HepG2 (cell line): ENCODE data around the gene MRPL10. TPM values are rescaled to one million over a fixed set of nuclear protein-coding genes. Genes with fewer than 3 reads are reported as not detected.
A peak's percentile ranks its signal among the peaks of the same experiment; 100 is the strongest.

Experiments
- HOXA3 ChIP-seq: sonication (generic); formaldehyde crosslinking; IDR thresholded peaks from 2 replicates; pipeline ENCODE4 v1.5.0; 2020; ENCODE audit warnings: missing genetic modification reagents
- IKZF4 ChIP-seq: sonication (generic); formaldehyde crosslinking; IDR thresholded peaks from 2 replicates; pipeline ENCODE4 v1.5.1; 2020; ENCODE audit warnings: borderline replicate concordance, mild to moderate bottlenecking, low read depth, missing genetic modification reagents; ENCODE audit errors: not compliant biosample characterization
- NR1H2 ChIP-seq: sonication (generic); formaldehyde crosslinking; IDR thresholded peaks from 2 replicates; pipeline ENCODE4 v1.8.1; 2022; ENCODE audit warnings: low read depth, missing genetic modification reagents, borderline replicate concordance
- SP140L ChIP-seq: sonication (generic); formaldehyde crosslinking; IDR thresholded peaks from 2 replicates; pipeline ENCODE4 v1.4.0; 2020; ENCODE audit warnings: missing genetic modification reagents, borderline replicate concordance
- ZBTB38 ChIP-seq: sonication (generic); formaldehyde crosslinking; IDR thresholded peaks from 2 replicates; pipeline ENCODE4 v1.5.1; 2020; ENCODE audit warnings: mild to moderate bottlenecking, missing genetic modification reagents
- ZNF10 ChIP-seq: sonication (generic); formaldehyde crosslinking; IDR thresholded peaks from 2 replicates; pipeline ENCODE4 v1.4.0; 2020; ENCODE audit warnings: mild to moderate bottlenecking, low read depth, missing genetic modification reagents, borderline replicate concordance
- ZNF207 ChIP-seq: fragments of 450-650 bp; IDR thresholded peaks from 2 replicates; pipeline ENCODE4 v1.6.1; 2016; ENCODE audit warnings: antibody characterized with exemption, borderline replicate concordance
- ZNF792 ChIP-seq: IDR thresholded peaks from 2 replicates; pipeline ENCODE4 v1.6.1; 2016
- polyA plus RNA-seq, 8 experiments: library from polyadenylated mRNA; depleted of rRNA in 3 of 8; stranded (reverse) in 7 of 8; unstranded in 1 of 8; fragments of >200 nt; fragmentation: Illumina TruSeq in 4 of 8; extraction: Trizol in 4 of 8; gene quantifications; 2 replicates each; pipeline versions ENCODE4 v1.2.1 to v1.2.3, GENCODE V29; 2011 to 2016; ENCODE audit warnings: low read depth in 4 of 8, missing spikeins in 1 of 8, mixed read lengths in 1 of 8; ENCODE audit not compliant: insufficient read depth in 1 of 8
- total RNA-seq, 5 experiments: library from RNA; depleted of rRNA; stranded (reverse); fragments of >200 nt; fragmentation: Illumina TruSeq; extraction: Trizol; gene quantifications; 2 replicates each; pipeline ENCODE4 v1.2.3, GENCODE V29; 2016; ENCODE audit warnings: low read depth in 1 of 5
- TF ChIP-seq, protein P1 (sequence below): sonication (generic); formaldehyde crosslinking; IDR thresholded peaks from 2 replicates; pipeline ENCODE4 v1.9.0; 2021; ENCODE audit warnings: missing genetic modification reagents, borderline replicate concordance
- TF ChIP-seq, protein P2 (sequence below): sonication (generic); formaldehyde crosslinking; IDR thresholded peaks from 2 replicates; pipeline ENCODE4 v1.4.0; 2020; ENCODE audit warnings: missing genetic modification reagents
- TF ChIP-seq, protein P3 (sequence below): sonication (generic); formaldehyde crosslinking; IDR thresholded peaks from 2 replicates; pipeline ENCODE4 v1.4.0; 2020; ENCODE audit warnings: missing genetic modification reagents, low read depth, mild to moderate bottlenecking, borderline replicate concordance
- TF ChIP-seq, protein P4 (sequence below): sonication (generic); formaldehyde crosslinking; IDR thresholded peaks from 2 replicates; pipeline ENCODE4 v1.4.0; 2020; ENCODE audit warnings: missing genetic modification reagents
- TF ChIP-seq, protein P5 (sequence below): sonication (generic); formaldehyde crosslinking; IDR thresholded peaks from 2 replicates; pipeline ENCODE4 v1.9.0; 2021; ENCODE audit warnings: missing genetic modification reagents, mild to moderate bottlenecking, borderline replicate concordance
- TF ChIP-seq, protein P6 (sequence below): sonication (generic); formaldehyde crosslinking; IDR thresholded peaks from 2 replicates; pipeline ENCODE4 v1.5.1; 2020; ENCODE audit warnings: missing genetic modification reagents, mild to moderate bottlenecking, borderline replicate concordance

The MRPL10 gene
- total and polyA plus RNA-seq, 2 of the 13 experiments (the other 11 are each of a cell fraction or from before 2014, with no cell fraction given): 56.7 to 149 TPM

DNA sequence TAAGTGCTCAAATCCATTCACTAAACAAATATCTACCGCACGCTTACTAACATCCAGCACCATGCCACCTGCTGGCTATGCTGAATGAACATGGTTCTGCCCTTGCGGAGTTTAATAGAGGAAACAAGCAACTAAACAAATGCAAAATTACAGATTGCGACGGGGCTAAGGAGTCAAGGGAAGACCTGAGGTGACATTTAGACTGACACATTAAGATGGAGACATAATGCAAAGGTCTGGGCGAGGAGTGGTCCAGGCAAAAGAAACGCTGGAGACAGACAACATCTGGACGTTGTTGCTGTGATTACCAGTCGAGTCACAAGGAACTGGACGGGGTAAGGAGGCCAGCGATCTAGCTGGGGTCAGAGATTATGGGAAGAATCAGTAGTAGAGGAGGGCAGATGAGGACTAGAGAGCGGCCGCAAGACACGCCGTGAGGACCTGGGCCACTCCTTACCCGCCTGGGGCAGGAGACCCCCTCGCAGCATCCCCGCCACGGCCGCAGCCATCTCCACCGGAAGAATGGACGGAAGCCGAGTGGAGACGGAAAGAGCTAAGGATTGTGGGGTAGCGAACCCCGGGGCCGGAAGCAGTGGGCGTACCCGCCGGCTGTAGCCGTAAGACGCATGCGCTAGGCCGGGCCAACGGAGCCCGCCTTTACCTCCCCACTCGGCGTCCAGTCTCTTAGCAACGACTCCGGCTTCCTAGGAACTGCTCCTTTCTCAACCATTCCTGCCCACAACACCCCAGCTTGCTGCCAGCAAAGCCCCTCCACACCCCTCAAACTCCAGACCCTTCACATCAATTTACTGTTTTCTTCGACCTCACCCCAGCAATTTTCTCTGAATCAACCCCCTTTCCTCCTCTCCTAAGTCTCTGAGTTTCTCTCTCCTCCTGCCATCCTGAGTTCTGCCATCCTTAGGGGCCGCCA is at the start of gene MRPL10, which contains the start of gene LRRC46 (continued):
- TF ChIP-seq, protein P1, sequence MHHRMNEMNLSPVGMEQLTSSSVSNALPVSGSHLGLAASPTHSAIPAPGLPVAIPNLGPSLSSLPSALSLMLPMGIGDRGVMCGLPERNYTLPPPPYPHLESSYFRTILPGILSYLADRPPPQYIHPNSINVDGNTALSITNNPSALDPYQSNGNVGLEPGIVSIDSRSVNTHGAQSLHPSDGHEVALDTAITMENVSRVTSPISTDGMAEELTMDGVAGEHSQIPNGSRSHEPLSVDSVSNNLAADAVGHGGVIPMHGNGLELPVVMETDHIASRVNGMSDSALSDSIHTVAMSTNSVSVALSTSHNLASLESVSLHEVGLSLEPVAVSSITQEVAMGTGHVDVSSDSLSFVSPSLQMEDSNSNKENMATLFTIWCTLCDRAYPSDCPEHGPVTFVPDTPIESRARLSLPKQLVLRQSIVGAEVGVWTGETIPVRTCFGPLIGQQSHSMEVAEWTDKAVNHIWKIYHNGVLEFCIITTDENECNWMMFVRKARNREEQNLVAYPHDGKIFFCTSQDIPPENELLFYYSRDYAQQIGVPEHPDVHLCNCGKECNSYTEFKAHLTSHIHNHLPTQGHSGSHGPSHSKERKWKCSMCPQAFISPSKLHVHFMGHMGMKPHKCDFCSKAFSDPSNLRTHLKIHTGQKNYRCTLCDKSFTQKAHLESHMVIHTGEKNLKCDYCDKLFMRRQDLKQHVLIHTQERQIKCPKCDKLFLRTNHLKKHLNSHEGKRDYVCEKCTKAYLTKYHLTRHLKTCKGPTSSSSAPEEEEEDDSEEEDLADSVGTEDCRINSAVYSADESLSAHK (CRISPR knock-in tag): no peak
- TF ChIP-seq, protein P2, sequence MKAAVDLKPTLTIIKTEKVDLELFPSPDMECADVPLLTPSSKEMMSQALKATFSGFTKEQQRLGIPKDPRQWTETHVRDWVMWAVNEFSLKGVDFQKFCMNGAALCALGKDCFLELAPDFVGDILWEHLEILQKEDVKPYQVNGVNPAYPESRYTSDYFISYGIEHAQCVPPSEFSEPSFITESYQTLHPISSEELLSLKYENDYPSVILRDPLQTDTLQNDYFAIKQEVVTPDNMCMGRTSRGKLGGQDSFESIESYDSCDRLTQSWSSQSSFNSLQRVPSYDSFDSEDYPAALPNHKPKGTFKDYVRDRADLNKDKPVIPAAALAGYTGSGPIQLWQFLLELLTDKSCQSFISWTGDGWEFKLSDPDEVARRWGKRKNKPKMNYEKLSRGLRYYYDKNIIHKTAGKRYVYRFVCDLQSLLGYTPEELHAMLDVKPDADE (CRISPR knock-in tag): no peak
- TF ChIP-seq SP140L (peak; percentile 89), ZNF792 (peak; percentile 80), ZNF207 (no peak), NR1H2 (CRISPR knock-in tag) (no peak), ZNF10 (no peak), HOXA3 (CRISPR knock-in tag) (peak; percentile 94), IKZF4 (CRISPR knock-in tag) (peak; percentile 91), ZBTB38 (CRISPR knock-in tag) (peak; percentile 87)
- TF ChIP-seq, protein P3, sequence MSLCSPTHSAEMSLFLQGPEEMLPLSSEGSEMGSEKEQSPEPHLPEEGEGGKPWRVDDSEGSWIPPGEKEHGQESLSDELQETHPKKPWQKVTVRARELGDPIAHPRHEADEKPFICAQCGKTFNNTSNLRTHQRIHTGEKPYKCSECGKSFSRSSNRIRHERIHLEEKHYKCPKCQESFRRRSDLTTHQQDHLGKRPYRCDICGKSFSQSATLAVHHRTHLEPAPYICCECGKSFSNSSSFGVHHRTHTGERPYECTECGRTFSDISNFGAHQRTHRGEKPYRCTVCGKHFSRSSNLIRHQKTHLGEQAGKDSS (CRISPR knock-in tag): peak; percentile 71; the same call in 1 of the 2 replicates
- TF ChIP-seq, protein P4, sequence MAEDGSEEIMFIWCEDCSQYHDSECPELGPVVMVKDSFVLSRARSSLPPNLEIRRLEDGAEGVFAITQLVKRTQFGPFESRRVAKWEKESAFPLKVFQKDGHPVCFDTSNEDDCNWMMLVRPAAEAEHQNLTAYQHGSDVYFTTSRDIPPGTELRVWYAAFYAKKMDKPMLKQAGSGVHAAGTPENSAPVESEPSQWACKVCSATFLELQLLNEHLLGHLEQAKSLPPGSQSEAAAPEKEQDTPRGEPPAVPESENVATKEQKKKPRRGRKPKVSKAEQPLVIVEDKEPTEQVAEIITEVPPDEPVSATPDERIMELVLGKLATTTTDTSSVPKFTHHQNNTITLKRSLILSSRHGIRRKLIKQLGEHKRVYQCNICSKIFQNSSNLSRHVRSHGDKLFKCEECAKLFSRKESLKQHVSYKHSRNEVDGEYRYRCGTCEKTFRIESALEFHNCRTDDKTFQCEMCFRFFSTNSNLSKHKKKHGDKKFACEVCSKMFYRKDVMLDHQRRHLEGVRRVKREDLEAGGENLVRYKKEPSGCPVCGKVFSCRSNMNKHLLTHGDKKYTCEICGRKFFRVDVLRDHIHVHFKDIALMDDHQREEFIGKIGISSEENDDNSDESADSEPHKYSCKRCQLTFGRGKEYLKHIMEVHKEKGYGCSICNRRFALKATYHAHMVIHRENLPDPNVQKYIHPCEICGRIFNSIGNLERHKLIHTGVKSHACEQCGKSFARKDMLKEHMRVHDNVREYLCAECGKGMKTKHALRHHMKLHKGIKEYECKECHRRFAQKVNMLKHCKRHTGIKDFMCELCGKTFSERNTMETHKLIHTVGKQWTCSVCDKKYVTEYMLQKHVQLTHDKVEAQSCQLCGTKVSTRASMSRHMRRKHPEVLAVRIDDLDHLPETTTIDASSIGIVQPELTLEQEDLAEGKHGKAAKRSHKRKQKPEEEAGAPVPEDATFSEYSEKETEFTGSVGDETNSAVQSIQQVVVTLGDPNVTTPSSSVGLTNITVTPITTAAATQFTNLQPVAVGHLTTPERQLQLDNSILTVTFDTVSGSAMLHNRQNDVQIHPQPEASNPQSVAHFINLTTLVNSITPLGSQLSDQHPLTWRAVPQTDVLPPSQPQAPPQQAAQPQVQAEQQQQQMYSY: no peak
- TF ChIP-seq, protein P5, sequence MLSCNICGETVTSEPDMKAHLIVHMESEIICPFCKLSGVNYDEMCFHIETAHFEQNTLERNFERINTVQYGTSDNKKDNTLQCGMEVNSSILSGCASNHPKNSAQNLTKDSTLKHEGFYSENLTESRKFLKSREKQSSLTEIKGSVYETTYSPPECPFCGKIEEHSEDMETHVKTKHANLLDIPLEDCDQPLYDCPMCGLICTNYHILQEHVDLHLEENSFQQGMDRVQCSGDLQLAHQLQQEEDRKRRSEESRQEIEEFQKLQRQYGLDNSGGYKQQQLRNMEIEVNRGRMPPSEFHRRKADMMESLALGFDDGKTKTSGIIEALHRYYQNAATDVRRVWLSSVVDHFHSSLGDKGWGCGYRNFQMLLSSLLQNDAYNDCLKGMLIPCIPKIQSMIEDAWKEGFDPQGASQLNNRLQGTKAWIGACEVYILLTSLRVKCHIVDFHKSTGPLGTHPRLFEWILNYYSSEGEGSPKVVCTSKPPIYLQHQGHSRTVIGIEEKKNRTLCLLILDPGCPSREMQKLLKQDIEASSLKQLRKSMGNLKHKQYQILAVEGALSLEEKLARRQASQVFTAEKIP (CRISPR knock-in tag): no peak
- TF ChIP-seq, protein P6, sequence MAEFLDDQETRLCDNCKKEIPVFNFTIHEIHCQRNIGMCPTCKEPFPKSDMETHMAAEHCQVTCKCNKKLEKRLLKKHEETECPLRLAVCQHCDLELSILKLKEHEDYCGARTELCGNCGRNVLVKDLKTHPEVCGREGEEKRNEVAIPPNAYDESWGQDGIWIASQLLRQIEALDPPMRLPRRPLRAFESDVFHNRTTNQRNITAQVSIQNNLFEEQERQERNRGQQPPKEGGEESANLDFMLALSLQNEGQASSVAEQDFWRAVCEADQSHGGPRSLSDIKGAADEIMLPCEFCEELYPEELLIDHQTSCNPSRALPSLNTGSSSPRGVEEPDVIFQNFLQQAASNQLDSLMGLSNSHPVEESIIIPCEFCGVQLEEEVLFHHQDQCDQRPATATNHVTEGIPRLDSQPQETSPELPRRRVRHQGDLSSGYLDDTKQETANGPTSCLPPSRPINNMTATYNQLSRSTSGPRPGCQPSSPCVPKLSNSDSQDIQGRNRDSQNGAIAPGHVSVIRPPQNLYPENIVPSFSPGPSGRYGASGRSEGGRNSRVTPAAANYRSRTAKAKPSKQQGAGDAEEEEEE (CRISPR knock-in tag): peak; percentile 85; the same call in 1 of the 2 replicates
